IPS-18c (cell line): Measurements from ENCODE around the gene TIMP3.

ENCODE experiments used
- H3K4me3 ChIP-seq: 2 replicates; pipeline ENCODE4 v1.7.0; 2013; ENCODE audit warnings: low read depth, mild to moderate bottlenecking, low read length, moderate library complexity; ENCODE audit not compliant: insufficient read depth
- H3K9me3 ChIP-seq: one replicate; pipeline ENCODE4 v1.6.1; 2013; ENCODE audit warnings: mild to moderate bottlenecking, low read length, moderate library complexity; ENCODE audit not compliant: control insufficient read depth, insufficient read depth

TIMP3 gene

GRCh38 chr22:32802237-32802765 lies 796 bp downstream of the TIMP3 start:
- no peaks in the 10 kb centered on the region for H3K9me3 ChIP-seq
- H3K4me3 ChIP-seq = peak overlapping the region; percentile 51

DNA sequence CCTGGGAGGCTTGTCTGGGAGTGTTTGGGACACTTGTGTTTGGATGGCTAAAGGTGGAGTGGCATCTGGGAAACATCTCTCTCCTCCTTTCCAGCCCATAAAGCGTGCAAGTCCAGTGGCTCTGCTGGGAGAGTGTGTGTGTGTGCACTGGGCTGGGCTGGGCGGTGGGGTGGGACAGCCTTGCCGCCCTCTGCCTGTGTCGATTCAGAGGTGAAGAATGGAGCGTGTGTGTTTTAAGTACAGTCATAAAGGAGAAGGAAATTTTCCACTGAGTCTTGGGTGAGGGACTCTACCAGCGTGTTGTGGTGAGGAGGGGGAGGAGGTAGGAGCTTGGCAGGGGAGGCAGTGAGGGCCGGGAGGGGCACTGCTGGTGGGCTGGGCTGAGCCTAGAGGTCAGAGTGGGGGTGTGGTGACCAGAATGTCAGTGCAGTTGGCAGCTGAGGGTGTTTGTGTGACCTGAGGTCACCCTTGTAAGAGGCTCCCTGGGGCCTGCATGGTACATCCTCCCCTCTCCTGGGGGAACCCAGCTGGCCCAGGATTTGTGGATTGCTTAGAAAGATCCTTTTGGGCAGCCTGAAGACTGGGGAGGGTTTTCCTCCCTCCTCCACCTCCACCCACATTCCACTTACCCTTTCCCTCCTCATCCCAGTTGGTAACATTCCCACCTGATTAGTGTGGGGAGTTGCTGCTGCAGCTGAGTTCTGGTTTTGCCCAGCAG lies 1.7 kb downstream of the TIMP3 start:
- H3K4me3 ChIP-seq = peak overlapping the region; percentile 51

DNA sequence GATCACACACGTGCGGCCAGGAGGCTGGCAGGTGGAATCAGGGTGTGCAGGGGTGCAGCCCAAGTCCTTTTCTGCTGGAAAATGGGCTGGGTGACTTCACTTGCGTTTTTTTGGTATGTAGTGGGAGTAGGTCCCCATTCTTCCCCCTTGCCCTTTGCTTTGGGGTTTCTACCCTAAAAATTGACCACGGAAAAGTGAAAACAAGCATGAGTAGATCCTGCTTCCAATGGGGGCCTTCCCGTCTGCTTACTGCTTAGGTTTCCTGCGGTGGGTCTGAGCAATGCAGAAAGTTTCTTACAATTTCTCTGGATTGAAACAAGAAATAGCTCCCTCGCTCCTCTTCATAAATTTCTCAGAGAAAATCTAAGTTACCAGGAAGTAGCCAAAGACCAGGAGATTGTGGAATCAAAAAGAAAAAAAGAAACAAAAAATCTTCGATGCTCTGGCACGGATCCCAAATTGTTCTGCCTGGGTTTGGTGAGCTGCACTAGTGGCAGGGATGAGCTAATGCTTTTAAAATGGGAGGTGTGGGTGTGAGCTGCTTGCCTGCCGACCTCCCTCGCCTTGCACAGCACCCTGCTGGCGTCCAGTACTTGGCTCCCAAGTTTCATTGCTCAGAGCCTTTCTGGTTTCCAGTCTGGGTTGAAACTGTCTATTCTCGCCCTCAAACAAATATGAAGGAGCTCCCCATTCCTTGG lies 2.4 kb downstream of the TIMP3 start:
- Histone ChIP-seq H3K9me3 (no peaks in the 10 kb centered on the region), H3K4me3 (no peak overlapping the region)

More for the DNA sequence above, 1.7 kb downstream of the TIMP3 start:
- no peaks in the 10 kb centered on the region for H3K9me3 ChIP-seq

- Histone ChIP-seq H3K4me3 (no peak overlapping the region), H3K9me3 (no peaks in the 10 kb centered on the region)
Observed at GRCh38 chr22:32804531-32805360, 3.2 kb downstream of the TIMP3 start.

GRCh38 chr22:32805361-32805881 lies 3.9 kb downstream of the TIMP3 start:
- H3K4me3 ChIP-seq = no peak overlapping the region

GRCh38 chr22:32806296-32806695 lies 4.8 kb downstream of the TIMP3 start:
- Histone ChIP-seq H3K9me3 (no peaks in the 10 kb centered on the region), H3K4me3 (no peak overlapping the region)

More at GRCh38 chr22:32805361-32805881, 3.9 kb downstream of the TIMP3 start:
- no peaks in the 10 kb centered on the region for H3K9me3 ChIP-seq

DNA sequence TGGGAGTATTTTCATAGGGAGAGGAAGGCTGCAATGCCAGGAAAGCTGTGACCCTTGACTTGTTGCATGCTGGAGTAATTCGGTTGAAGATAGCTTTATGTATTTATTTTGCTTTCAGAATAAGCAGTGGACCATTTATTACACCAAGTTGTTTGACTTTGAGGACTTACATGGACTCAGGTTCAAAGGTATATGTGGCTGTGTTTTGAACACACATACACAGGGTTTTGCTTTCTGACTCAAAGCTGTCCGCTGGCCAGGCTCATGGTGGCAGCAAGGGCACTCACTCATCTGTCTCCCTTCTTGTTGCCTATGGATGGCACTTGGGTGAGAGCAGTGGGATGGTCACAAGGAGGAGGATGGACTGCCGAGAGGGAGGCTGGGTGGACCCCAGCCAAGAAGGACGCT lies 6.5 kb downstream of the TIMP3 start:
- H3K4me3 ChIP-seq = no peak overlapping the region
- H3K9me3 ChIP-seq = no peaks in the 10 kb centered on the region

DNA sequence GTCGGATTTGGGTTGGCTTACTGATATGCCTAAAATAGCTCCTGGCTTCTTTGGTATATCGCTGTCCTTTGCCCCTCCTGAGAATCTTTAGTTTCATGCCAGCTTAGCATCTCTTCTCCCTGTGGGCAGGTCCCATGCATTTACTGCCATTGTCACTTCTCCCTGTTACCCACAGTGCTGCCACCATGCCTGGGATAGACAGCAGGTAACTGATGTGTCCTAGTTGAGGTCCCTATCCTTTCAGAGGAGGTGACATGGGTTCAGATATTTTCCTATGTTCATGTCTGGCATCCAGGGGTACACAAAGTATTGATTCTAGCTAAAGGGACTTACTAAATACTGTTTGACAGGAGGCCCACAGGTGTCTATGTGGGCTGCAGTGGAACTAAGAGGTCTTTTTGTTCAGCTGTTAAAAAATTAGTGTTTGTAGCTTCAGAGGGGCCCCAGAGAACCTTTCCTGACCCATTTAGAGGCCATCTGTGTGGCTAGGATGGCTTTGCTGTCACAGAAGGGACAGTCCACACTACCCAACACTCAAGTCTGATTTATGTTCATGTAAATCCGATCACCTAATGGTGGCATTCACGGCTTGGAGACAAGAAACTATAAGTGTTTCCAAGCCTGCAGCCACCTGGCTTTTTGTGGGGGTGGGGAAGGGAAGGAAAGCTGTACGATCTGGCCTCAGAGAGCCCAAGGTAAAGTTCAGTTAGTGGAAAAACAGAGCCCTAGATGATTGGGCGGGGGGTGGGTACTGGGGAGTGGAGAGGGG lies 8.5 kb downstream of the TIMP3 start:
- Histone ChIP-seq H3K9me3 (no peaks in the 10 kb centered on the region), H3K4me3 (no peak overlapping the region)

DNA sequence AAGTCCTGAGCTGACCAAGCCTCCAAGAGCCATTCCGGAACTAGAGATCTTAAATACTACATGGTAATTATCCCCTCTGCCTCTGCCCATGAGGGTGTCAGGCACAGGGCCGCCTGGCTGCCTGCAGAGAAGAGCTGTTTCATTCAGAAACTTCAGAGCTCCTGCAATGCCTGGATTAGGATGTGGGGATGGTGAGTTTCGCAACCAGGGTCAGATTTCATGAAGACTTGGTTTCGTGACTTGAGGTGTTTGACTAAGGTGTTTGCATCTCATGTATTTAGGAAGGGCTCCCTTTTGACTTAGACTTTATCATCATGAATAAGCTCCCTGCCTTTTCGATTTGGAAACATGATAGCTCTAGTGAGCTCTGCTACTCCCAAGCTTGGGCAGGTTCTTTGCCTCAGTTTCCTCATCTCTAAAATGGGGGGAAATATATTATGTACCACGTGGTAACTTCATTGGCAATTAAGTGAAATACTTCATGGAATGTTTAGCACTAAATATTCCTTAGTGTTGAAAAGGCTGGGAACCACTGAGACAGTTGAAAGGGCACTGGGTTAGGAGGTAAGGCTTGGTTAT lies 9.1 kb downstream of the TIMP3 start:
- Histone ChIP-seq H3K4me3 (no peak overlapping the region), H3K9me3 (no peaks in the 10 kb centered on the region)

DNA sequence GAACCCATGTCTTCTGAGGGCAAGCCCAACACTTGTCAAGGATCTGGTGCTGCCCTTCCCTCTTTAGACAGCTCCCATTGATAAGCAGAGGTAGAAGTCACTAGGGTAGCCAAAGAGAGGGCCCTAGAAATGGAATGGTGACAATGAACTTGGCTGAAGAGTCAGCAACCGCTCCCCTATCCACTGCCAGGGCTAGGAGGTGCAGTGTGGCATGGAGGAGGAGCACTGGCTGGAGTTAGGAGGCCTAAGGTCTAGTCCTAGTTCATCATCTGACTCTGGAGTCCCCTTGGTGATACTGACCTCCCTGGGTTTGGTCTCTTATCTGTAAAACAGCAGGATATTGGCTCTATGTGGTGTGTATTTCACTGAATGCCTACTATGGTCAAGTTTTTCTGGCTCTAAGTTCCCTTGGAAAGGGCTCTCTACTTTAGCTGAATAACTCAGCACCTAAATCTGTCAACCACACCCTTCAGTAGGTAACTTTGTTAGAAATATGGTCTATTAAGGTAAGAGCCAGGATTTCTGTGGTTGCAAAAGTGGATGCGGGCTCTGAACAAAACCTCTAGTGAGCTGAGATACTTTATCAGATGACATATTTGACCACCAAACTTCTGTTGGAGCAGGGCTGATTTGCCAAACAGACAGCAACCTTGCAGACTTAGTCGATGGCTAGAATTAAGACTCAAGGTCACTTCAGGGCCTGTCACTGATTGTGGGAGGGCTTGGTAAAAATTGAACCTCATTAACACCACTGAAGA lies 10.5 kb downstream of the TIMP3 start:
- Histone ChIP-seq H3K4me3 (no peak overlapping the region), H3K9me3 (no peaks in the 10 kb centered on the region)

DNA sequence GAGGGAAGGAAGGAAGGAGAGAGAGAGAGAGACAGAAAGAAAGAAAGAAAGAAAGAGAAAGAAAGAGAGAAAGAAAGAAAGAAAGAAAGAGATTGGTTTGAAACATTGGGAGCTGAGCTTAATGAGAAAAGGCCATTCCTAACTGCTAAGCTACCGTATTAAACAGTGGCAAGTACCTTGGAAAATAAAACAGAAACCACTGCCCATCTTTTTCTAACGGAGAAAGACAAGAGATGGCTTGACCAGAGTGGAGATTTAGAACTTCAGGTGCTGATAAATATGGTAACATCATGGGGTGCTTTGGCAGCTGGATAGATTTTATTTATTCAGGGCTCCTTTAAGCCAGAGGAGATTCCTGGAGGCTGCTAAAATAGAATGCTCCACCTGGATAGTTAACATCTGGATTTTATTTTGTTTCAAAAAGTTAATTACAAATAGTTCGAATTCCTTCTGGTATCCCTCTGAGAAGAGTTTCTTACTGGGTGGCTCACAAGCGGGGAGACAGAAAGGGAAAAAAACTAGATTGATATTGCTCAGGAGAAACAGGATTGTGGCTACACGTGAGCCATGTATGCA lies 12.9 kb downstream of the TIMP3 start:
- no peak overlapping the region for H3K4me3 ChIP-seq
- H3K9me3 ChIP-seq = no peaks in the 10 kb centered on the region

GRCh38 chr22:32815059-32815458 lies 13.6 kb downstream of the TIMP3 start:
- Histone ChIP-seq H3K9me3 (no peaks in the 10 kb centered on the region), H3K4me3 (no peak overlapping the region)

DNA sequence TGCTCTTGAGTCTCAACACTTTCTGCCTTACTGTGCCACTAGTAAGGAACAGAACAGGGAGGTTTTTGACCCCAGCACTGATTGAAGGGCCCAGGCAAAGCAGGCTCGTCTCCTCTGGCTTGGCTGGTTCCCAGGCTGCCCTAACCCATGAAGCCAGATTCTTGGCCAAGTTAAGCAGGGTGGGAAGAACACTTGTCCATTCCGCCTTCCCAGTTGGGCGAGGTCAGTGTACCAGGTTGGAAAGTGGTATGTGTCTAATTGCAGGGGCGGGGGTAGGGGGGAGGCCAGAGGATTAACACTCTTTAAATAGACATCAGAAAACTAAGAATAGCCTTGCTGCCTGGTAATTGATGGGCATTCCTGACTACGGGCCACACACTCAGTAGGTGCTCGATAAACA lies 14.4 kb downstream of the TIMP3 start:
- Histone ChIP-seq H3K4me3 (no peak overlapping the region), H3K9me3 (no peaks in the 10 kb centered on the region)

DNA sequence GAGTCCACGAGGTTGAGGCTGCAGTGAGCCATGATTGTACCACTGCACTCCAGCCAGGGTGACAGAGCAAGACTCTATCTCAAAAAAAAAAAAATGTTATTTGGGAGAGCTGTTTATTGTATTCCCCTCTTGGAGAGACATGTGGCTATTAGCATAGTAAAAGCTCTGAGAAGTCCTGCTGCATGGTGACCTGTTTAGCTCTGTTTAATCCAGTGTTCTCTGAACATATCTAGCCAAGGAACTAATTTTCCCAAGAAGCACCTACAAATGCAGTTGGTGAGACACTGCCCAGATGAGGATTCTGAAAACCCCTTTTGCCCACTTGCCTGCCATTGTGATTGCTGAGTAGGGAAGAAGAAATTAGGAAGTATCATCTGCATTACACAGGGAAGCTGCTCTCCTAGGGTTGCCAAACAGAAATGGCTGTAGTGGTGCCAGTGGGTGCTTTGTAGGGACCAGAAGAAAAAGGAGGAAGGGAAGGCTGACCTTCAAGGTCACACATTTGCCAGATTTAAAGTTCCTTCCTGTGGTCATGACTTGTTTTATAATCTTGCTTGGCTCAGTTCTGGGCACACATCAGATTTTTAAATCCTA lies 15.7 kb downstream of the TIMP3 start:
- H3K9me3 ChIP-seq = no peaks in the 10 kb centered on the region
- H3K4me3 ChIP-seq = no peak overlapping the region

DNA sequence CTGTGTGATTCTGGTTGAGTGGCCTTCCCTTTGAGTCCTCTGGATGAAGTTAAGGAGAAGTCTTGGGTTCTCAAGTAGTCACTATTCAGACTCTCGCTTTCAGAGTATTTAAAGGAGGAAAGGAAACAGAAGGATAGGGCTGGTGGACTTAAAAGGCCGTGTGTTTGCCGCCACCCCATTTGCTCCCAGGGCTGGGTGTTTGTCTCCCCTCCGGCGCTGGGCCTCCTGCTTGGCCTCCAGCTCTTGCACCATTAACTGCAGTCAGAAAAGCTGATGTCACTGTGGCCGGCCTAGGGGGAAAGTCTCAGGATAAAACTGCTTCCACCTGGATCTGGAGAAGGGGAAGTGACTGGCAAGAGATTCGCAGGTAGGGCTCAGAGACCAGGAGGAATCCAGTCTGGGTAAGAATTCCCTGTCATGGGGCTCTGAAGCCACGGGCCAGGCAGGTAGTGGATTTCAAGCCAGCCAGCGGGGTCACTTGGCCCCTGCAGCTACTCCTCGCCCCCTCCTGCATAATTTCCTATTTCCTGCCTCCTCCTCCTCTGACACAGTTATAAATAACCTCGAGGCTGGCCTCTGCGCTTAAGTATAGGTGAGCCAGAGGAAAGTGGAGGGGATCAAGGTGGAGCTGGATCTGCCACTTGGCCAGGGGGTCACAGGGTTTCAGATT lies 17.1 kb downstream of the TIMP3 start:
- H3K9me3 ChIP-seq = no peaks in the 10 kb centered on the region
- H3K4me3 ChIP-seq = no peak overlapping the region
